B cell (primary cell): ENCODE measurements around the gene HNRNPLL.

ENCODE experiments used
- EZH2 ChIP-seq: IDR thresholded peaks from 2 replicates; pipeline ENCODE4 v1.6.1; 2012; ENCODE audit warnings: borderline replicate concordance, low read depth, mild to moderate bottlenecking, moderate library complexity, low read length; ENCODE audit not compliant: insufficient read depth, poor library complexity, severe bottlenecking
- TF ChIP-seq, protein P1 (sequence below): fragments of 200-600 bp; IDR thresholded peaks from one replicate; pipeline ENCODE4 v1.8.0; 2022; ENCODE audit warnings: antibody characterized with exemption, mild to moderate bottlenecking

DNA sequence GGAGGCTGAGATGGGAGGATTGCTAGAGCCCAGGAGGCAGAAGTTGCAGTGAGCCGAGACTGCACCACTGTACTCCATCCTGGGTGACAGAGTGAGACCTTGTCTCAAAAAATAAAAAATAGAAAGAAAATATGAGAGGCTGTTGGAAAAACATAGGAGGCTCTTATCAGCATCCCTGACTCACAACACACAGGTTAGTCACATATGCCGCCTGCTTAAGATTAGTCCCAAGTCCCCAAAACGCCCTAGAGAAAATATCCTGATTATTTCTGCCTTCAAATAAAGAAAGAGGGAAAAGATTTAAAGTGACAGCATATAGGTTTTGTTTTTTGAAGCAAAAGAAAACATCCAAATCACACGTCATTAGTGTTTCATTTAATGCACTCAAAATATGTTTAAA is 33.3 kb upstream of the HNRNPLL start:
- TF ChIP-seq, protein P1, sequence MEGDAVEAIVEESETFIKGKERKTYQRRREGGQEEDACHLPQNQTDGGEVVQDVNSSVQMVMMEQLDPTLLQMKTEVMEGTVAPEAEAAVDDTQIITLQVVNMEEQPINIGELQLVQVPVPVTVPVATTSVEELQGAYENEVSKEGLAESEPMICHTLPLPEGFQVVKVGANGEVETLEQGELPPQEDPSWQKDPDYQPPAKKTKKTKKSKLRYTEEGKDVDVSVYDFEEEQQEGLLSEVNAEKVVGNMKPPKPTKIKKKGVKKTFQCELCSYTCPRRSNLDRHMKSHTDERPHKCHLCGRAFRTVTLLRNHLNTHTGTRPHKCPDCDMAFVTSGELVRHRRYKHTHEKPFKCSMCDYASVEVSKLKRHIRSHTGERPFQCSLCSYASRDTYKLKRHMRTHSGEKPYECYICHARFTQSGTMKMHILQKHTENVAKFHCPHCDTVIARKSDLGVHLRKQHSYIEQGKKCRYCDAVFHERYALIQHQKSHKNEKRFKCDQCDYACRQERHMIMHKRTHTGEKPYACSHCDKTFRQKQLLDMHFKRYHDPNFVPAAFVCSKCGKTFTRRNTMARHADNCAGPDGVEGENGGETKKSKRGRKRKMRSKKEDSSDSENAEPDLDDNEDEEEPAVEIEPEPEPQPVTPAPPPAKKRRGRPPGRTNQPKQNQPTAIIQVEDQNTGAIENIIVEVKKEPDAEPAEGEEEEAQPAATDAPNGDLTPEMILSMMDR = no peak
- TF ChIP-seq EZH2 = no peak
